Neutrophil (primary cell): ENCODE results near the gene MAPT.

Source experiments
- H3K27ac ChIP-seq: fragments of 200-600 bp; sonication (generic); 2 replicates; pipeline ENCODE4 v1.5.1; 2016; ENCODE audit warnings: mild to moderate bottlenecking, moderate library complexity
- H3K27me3 ChIP-seq: fragments of 200-600 bp; sonication (generic); 2 replicates; pipeline ENCODE4 v1.6.0; 2016; ENCODE audit warnings: mild to moderate bottlenecking
- H3K36me3 ChIP-seq: fragments of 200-600 bp; sonication (generic); 2 replicates; pipeline ENCODE4 v1.5.1; 2017
- H3K4me1 ChIP-seq, 2 experiments: fragments of 200-600 bp in 1 of 2; sonication (generic) in 1 of 2; 1 replicate in 1 of 2; 2 replicates in 1 of 2; pipeline versions ENCODE4 v1.5.1 to v1.6.1; 2013 to 2016; ENCODE audit warnings: low read depth in 1 of 2, low read length in 1 of 2, mild to moderate bottlenecking in 1 of 2, moderate library complexity in 1 of 2; ENCODE audit not compliant: control insufficient read depth in 1 of 2, insufficient read depth in 1 of 2
- H3K4me3 ChIP-seq, 2 experiments: fragments of 200-600 bp in 1 of 2; sonication (generic) in 1 of 2; 1 replicate in 1 of 2; 2 replicates in 1 of 2; pipeline ENCODE4 v1.5.1; 2013 to 2016; ENCODE audit warnings: low read depth in 1 of 2, low read length in 1 of 2, mild to moderate bottlenecking in 1 of 2, moderate library complexity in 1 of 2
- H3K9me3 ChIP-seq: fragments of 200-600 bp; sonication (generic); 2 replicates; pipeline ENCODE4 v1.5.1; 2016
- TF ChIP-seq, protein P1 (sequence below): fragments of 200-600 bp; sonication (generic); IDR thresholded peaks from 2 replicates; pipeline ENCODE4 v1.5.1; 2016; ENCODE audit warnings: antibody characterized with exemption

MAPT gene

DNA sequence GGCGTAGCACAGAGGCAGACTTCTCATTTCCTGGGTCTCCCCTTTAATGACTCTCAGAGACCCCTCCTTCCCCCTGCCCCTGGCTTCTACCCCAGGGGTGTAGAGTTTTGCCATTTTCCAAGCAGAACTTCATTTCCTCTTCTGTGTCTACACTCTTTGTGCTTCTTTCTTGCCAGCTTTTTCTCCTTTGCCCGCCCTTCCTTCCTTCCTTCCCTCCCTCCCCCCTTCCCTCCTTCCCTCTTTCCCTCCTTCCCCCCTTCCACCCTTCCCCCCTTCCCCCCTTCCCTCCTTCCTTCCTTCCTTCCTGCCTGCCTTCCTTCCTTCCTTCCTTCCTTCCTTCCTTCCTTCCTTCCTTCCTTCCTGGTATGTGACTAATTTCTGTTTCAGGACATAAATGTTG, 47.0 kb downstream of the MAPT start:
- H3K9me3 ChIP-seq, result no peaks in the 10 kb centered on the region
- H3K27me3 ChIP-seq, result peaks cover 84% of the 10 kb centered on the region

DNA sequence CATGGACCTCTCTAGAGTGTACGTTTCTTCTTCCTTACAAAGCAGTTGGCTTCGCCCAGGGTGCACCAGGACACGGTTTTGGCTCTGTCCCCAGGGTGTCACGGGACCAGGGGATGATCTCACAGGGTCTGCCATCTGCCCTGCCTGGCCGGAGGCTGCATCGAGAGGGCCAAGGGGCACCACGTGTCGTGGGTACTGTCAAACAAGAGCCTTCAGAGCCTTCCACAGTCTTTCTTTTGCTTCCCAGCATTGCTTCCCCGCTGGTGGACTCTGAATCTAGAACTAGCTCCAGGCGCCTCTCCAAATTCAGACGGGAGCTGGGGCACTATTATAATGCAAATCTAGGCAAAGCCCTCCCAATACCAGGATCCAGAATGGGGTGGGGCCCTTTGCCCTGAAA, 47.9 kb downstream of the MAPT start:
- H3K4me3 ChIP-seq, result no peak overlapping the region
- TF ChIP-seq, protein P1, sequence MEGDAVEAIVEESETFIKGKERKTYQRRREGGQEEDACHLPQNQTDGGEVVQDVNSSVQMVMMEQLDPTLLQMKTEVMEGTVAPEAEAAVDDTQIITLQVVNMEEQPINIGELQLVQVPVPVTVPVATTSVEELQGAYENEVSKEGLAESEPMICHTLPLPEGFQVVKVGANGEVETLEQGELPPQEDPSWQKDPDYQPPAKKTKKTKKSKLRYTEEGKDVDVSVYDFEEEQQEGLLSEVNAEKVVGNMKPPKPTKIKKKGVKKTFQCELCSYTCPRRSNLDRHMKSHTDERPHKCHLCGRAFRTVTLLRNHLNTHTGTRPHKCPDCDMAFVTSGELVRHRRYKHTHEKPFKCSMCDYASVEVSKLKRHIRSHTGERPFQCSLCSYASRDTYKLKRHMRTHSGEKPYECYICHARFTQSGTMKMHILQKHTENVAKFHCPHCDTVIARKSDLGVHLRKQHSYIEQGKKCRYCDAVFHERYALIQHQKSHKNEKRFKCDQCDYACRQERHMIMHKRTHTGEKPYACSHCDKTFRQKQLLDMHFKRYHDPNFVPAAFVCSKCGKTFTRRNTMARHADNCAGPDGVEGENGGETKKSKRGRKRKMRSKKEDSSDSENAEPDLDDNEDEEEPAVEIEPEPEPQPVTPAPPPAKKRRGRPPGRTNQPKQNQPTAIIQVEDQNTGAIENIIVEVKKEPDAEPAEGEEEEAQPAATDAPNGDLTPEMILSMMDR, result no peak
- no peaks in the 10 kb centered on the region for H3K36me3 ChIP-seq
- H3K4me1 ChIP-seq, result no peaks in the 10 kb centered on the region
- H3K27me3 ChIP-seq, result peaks cover 82% of the 10 kb centered on the region
- H3K9me3 ChIP-seq, result no peaks in the 10 kb centered on the region
- H3K27ac ChIP-seq, result no peak overlapping the region

More for the DNA sequence above, 47.0 kb downstream of the MAPT start:
- TF ChIP-seq, protein P1, result no peak
- H3K36me3 ChIP-seq, result no peaks in the 10 kb centered on the region
- H3K4me1 ChIP-seq, result no peaks in the 10 kb centered on the region
- no peak overlapping the region for H3K27ac ChIP-seq
- H3K4me3 ChIP-seq, result no peak overlapping the region

DNA sequence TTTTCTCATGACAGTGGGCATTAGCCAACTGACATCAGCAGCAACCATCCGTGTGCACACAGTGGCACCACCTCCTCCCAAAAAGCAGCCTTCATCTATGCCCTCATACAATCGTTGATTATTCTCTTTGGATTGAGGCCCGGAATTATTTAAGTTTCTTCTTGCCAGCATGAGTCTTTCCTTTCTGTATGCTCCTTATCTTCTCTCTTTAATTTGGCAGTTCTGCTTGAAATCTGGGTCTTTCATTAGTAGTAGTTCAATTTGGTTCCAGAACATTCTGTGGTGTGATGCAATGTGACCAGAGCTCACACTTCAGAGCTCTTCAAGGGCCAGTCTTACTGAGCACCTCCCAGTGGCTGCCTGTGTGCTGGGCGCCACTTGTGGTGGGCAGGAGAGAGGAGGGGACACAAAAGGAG, 52.5 kb downstream of the MAPT start:
- no peak overlapping the region for H3K27ac ChIP-seq
- H3K4me1 ChIP-seq, result no peaks in the 10 kb centered on the region
- TF ChIP-seq, protein P1, result no peak
- no peak overlapping the region for H3K4me3 ChIP-seq
- no peaks in the 10 kb centered on the region for H3K9me3 ChIP-seq
- H3K36me3 ChIP-seq, result no peaks in the 10 kb centered on the region
- peaks cover 93% of the 10 kb centered on the region for H3K27me3 ChIP-seq

DNA sequence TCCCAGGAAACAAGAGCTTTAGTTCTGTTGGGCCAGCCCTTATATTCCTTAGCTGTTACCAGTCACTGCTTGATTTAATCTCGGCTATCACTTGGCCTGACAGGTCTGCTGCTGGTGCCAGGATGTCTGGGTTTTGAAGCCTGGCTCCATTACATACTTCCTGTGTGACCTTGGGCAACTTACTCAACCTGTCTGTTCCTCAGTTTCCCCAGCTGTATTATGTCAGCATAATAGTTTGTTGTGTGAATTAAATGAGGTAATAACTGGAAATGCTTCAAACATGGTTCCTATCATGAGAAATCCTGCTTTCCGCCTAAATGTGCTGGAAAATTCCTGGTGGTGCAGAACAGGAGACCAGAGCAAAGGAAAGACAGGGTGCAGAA, 54.1 kb downstream of the MAPT start:
- H3K4me3 ChIP-seq, result no peak overlapping the region
- no peaks in the 10 kb centered on the region for H3K4me1 ChIP-seq
- no peaks in the 10 kb centered on the region for H3K36me3 ChIP-seq
- peaks cover 85% of the 10 kb centered on the region for H3K27me3 ChIP-seq
- TF ChIP-seq, protein P1, result no peak
- H3K9me3 ChIP-seq, result no peaks in the 10 kb centered on the region
- no peak overlapping the region for H3K27ac ChIP-seq

DNA sequence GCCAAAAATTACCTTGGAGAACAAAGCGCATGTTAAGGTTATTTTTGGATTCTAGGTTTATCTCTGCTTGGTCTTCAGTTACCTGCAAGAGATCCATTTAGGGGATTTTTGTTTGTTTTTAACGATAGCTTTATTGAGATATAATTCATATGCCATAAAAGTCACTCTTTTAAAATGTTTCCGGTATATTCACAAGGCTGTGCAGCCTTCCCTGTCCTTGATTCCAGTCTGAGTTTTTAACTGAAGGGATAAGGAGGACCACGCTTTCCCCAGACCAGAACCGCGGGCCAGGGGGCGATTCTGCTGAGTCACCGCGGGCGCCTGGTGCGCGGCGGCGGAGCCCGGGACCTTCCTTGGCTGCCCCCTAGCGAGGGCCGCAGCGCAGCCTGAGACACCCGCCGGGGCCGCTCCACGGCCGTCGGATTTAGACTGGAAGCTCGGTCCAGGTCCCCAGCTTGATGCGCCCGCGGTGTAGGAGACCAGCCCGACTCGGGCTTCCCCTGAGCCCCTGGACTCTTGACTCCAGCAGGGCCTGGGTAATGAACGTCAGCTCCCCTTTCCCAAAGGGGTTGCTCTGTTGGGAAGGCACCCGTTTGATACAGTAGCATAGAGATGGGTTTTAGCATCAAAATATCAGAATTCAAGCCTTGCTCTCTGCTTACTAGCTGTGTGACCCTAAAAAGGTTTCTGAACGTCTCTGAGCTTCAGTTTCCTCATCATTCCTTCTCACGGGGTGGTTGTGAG, 54.7 kb downstream of the MAPT start:
- no peaks in the 10 kb centered on the region for H3K36me3 ChIP-seq
- no peaks in the 10 kb centered on the region for H3K9me3 ChIP-seq
- H3K27ac ChIP-seq, result no peak overlapping the region
- H3K4me3 ChIP-seq, result no peak overlapping the region
- peaks cover 83% of the 10 kb centered on the region for H3K27me3 ChIP-seq
- no peaks in the 10 kb centered on the region for H3K4me1 ChIP-seq
- TF ChIP-seq, protein P1, result no peak
